ENCODE results near the gene MYRIP.

The MYRIP gene

GRCh38 chr3:39978308-39978707 lies 168.9 kb downstream of the MYRIP start:
- Histone ChIP-seq H2BK5ac (ENCODE audit: low read length) (no peak overlapping the region), H4K5ac (ENCODE audit: low read length) (no peak overlapping the region), H3K79me2 (ENCODE audit: control insufficient read depth, insufficient read depth, low read length) (no peaks in the 10 kb centered on the region), H3K4me1 (ENCODE audit: control insufficient read depth, low read depth, low read length) (no peaks in the 10 kb centered on the region), H3K36me3 (ENCODE audit: control insufficient read depth, insufficient read depth, low read length) (no peaks in the 10 kb centered on the region), H3K18ac (ENCODE audit: low read length) (no peak overlapping the region), H2AK5ac (ENCODE audit: low read length) (no peak overlapping the region), H3K4ac (ENCODE audit: low read depth, low read length) (no peak overlapping the region), H3K56ac (ENCODE audit: low read length) (no peak overlapping the region), H3K27ac (ENCODE audit: low read depth, low read length) (no peak overlapping the region), H4K8ac (ENCODE audit: low read depth, low read length) (no peak overlapping the region), H2BK120ac (ENCODE audit: low read depth, low read length) (no peak overlapping the region), H3K4me3 (ENCODE audit: low read length) (no peak overlapping the region), H2BK15ac (replicated peaks; ENCODE audit: low read depth) (no peak overlapping the region), H3K23ac (ENCODE audit: low read length) (no peak overlapping the region), H3K27me3 (ENCODE audit: insufficient read depth, low read length, poor library complexity) (no peaks in the 10 kb centered on the region), H3K79me1 (ENCODE audit: low read length) (no peaks in the 10 kb centered on the region), H3K4me2 (ENCODE audit: low read length) (no peak overlapping the region), H3K9ac (ENCODE audit: low read length) (no peak overlapping the region)
- no CpG with 5 or more reads among the region's 3 CpGs for WGBS (ENCODE audit: extremely low coverage, insufficient coverage, low lambda C conversion rate)
- DNase-seq, result no peak

DNA sequence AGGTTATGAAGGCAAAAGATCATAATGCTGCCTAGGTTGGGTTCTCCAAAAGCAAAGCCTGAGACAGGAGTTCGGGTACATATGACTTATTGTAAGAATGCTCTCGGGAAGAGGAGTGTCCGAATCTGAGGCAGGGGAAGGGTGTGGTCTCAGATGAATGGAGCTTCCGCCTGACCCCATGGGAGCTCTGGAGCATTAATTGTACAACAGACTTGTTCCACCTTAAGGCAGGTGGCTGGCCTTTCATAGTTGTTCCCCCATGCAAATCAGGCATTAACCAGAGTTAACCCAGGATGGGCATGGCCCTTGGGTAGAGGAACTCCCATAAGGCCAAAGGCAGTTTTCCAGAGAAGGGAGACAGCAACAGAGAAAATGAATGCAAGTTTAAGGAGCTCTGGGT lies 170.6 kb downstream of the MYRIP start:
- Histone ChIP-seq H3K4me3 (ENCODE audit: low read length) (no peak overlapping the region), H3K9ac (ENCODE audit: low read length) (no peak overlapping the region), H3K56ac (ENCODE audit: low read length) (no peak overlapping the region), H3K4me1 (ENCODE audit: control insufficient read depth, low read depth, low read length) (no peaks in the 10 kb centered on the region), H3K4ac (ENCODE audit: low read depth, low read length) (no peak overlapping the region), H3K23ac (ENCODE audit: low read length) (no peak overlapping the region), H2BK5ac (ENCODE audit: low read length) (no peak overlapping the region), H3K18ac (ENCODE audit: low read length) (no peak overlapping the region), H4K8ac (ENCODE audit: low read depth, low read length) (no peak overlapping the region), H3K79me1 (ENCODE audit: low read length) (no peaks in the 10 kb centered on the region), H3K79me2 (ENCODE audit: control insufficient read depth, insufficient read depth, low read length) (no peaks in the 10 kb centered on the region), H3K27me3 (ENCODE audit: insufficient read depth, low read length, poor library complexity) (no peaks in the 10 kb centered on the region), H3K36me3 (ENCODE audit: control insufficient read depth, insufficient read depth, low read length) (no peaks in the 10 kb centered on the region), H2BK120ac (ENCODE audit: low read depth, low read length) (no peak overlapping the region), H3K4me2 (ENCODE audit: low read length) (no peak overlapping the region), H2BK15ac (replicated peaks; ENCODE audit: low read depth) (no peak overlapping the region), H4K5ac (ENCODE audit: low read length) (no peak overlapping the region), H3K27ac (ENCODE audit: low read depth, low read length) (no peak overlapping the region), H2AK5ac (ENCODE audit: low read length) (no peak overlapping the region)
- no CpG with 5 or more reads among the region's 4 CpGs for WGBS (ENCODE audit: extremely low coverage, insufficient coverage, low lambda C conversion rate)
- no peak for DNase-seq

DNA sequence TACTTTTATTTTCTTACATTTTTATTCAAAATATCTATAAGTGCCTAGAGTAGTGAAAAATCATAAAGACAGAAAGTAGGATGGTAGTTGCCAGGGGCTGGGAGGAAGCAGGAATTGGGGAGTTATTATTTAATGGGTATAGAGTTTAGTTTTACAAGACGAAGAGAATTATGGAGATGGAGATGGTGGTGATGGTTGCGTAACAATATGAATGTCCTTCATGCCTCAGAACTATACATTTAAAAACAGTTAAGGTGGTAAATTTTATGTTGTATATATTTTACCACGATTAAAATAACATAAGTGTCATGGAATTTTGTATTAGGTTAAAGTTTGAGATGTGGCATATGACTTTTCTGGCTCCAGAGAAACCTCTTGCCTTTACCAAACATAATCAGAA lies 171.4 kb downstream of the MYRIP start:
- no peak for DNase-seq
- H3K4ac ChIP-seq (ENCODE audit: low read depth, low read length), result no peak overlapping the region
- 100% methylated on average over 2 of the region's 3 CpGs for WGBS (ENCODE audit: extremely low coverage, insufficient coverage, low lambda C conversion rate)

DNA sequence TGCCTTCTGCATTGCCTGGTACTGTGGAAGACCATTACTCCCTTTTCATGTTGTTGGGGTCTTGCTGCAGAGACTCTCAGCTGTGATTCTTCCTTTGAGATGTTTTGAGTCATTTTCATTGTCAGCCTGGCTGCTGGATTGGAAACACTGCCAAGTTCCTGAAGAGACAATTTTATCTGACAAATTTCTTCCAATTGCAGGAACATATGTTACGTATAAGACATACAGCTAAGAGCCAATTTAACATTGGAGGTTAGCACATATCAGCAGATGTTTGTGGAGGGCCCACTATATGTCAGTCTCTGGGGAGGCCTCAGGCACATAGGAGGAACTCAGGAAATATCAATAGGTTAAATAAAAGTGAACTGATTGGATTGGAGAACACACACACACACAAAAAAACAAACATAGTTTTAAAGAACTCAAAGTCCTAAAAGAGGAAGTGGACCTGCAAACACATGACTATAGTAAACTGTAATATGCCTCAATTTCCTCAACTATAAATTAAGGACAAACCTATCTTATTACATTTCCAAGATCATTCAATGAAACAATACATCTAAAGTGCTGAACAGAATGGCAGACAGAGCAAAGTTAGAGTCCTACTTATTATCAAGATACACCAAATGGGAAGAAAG lies 172.3 kb downstream of the MYRIP start:
- H3K9ac ChIP-seq (ENCODE audit: low read length), result no peak overlapping the region
- H3K23ac ChIP-seq (ENCODE audit: low read length), result no peak overlapping the region
- no peak overlapping the region for H3K4me2 ChIP-seq (ENCODE audit: low read length)
- no peak overlapping the region for H4K8ac ChIP-seq (ENCODE audit: low read depth, low read length)
- H3K79me1 ChIP-seq (ENCODE audit: low read length), result no peaks in the 10 kb centered on the region
- no peak overlapping the region for H2AK5ac ChIP-seq (ENCODE audit: low read length)
- H3K27me3 ChIP-seq (ENCODE audit: insufficient read depth, low read length, poor library complexity), result no peaks in the 10 kb centered on the region
- H3K79me2 ChIP-seq (ENCODE audit: control insufficient read depth, insufficient read depth, low read length), result no peaks in the 10 kb centered on the region
- no peak overlapping the region for H3K18ac ChIP-seq (ENCODE audit: low read length)
- H3K36me3 ChIP-seq (ENCODE audit: control insufficient read depth, insufficient read depth, low read length), result no peaks in the 10 kb centered on the region
- H3K56ac ChIP-seq (ENCODE audit: low read length), result no peak overlapping the region
- no CpG with 5 or more reads among the region's 1 CpG for WGBS (ENCODE audit: extremely low coverage, insufficient coverage, low lambda C conversion rate)
- H3K4me1 ChIP-seq (ENCODE audit: control insufficient read depth, low read depth, low read length), result no peaks in the 10 kb centered on the region
- no peak overlapping the region for H3K4me3 ChIP-seq (ENCODE audit: low read length)
- H2BK15ac ChIP-seq (replicated peaks; ENCODE audit: low read depth), result no peak overlapping the region
- no peak overlapping the region for H3K27ac ChIP-seq (ENCODE audit: low read depth, low read length)
- H2BK120ac ChIP-seq (ENCODE audit: low read depth, low read length), result no peak overlapping the region
- no peak for DNase-seq
- no peak overlapping the region for H3K4ac ChIP-seq (ENCODE audit: low read depth, low read length)
- H2BK5ac ChIP-seq (ENCODE audit: low read length), result no peak overlapping the region
- H4K5ac ChIP-seq (ENCODE audit: low read length), result no peak overlapping the region

More for the DNA sequence above, 171.4 kb downstream of the MYRIP start:
- no peak overlapping the region for H2BK5ac ChIP-seq (ENCODE audit: low read length)
- H4K5ac ChIP-seq (ENCODE audit: low read length), result no peak overlapping the region
- no peaks in the 10 kb centered on the region for H3K27me3 ChIP-seq (ENCODE audit: insufficient read depth, low read length, poor library complexity)
- H3K79me2 ChIP-seq (ENCODE audit: control insufficient read depth, insufficient read depth, low read length), result no peaks in the 10 kb centered on the region
- no peak overlapping the region for H3K4me3 ChIP-seq (ENCODE audit: low read length)
- H2BK120ac ChIP-seq (ENCODE audit: low read depth, low read length), result no peak overlapping the region
- no peaks in the 10 kb centered on the region for H3K79me1 ChIP-seq (ENCODE audit: low read length)
- H3K27ac ChIP-seq (ENCODE audit: low read depth, low read length), result no peak overlapping the region
- H3K56ac ChIP-seq (ENCODE audit: low read length), result no peak overlapping the region
- no peak overlapping the region for H2BK15ac ChIP-seq (replicated peaks; ENCODE audit: low read depth)
- no peak overlapping the region for H3K4me2 ChIP-seq (ENCODE audit: low read length)
- H3K4me1 ChIP-seq (ENCODE audit: control insufficient read depth, low read depth, low read length), result no peaks in the 10 kb centered on the region
- H3K9ac ChIP-seq (ENCODE audit: low read length), result no peak overlapping the region
- no peak overlapping the region for H3K23ac ChIP-seq (ENCODE audit: low read length)
- H4K8ac ChIP-seq (ENCODE audit: low read depth, low read length), result no peak overlapping the region
- no peak overlapping the region for H3K18ac ChIP-seq (ENCODE audit: low read length)
- H3K36me3 ChIP-seq (ENCODE audit: control insufficient read depth, insufficient read depth, low read length), result no peaks in the 10 kb centered on the region
- H2AK5ac ChIP-seq (ENCODE audit: low read length), result no peak overlapping the region

DNA sequence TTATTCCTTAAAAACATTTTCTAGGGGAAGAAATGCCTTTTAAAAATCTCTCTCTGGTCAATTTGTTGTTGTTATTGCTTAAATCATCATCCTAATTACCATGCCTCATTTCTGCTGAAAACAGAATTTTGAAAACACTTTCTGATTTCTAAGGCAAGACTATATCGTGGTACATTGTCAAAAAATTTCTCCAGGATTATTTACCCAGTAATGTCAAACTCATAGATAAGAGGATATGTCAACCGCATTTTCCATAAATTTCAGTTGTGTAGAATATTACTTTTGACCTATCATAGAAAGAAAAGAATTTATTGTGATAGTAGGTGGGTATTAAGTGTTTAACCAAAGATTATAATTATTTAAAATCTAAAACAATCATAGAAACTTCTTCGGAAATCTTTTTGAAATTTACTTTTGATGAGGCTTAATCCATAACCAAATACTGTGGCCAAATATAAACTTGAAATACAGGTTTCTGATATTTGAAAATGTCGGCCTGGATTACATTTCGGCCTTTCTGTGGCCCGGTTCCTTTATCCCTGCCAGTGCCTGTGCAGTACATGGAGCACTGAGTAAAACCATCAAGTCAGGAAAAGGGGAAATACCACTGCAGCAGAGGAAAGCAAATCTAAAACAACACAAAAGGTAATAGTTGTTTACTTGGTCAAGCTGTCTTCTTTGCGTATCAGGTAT lies 173.4 kb downstream of the MYRIP start:
- no peak overlapping the region for H4K5ac ChIP-seq (ENCODE audit: low read length)
- H3K4me3 ChIP-seq (ENCODE audit: low read length), result no peak overlapping the region
- no peak overlapping the region for H3K18ac ChIP-seq (ENCODE audit: low read length)
- no peak overlapping the region for H3K23ac ChIP-seq (ENCODE audit: low read length)
- no peak overlapping the region for H2BK15ac ChIP-seq (replicated peaks; ENCODE audit: low read depth)
- H3K9ac ChIP-seq (ENCODE audit: low read length), result no peak overlapping the region
- no peak for DNase-seq
- H3K79me1 ChIP-seq (ENCODE audit: low read length), result no peaks in the 10 kb centered on the region
- H3K4me2 ChIP-seq (ENCODE audit: low read length), result no peak overlapping the region
- no peak overlapping the region for H4K8ac ChIP-seq (ENCODE audit: low read depth, low read length)
- WGBS (ENCODE audit: extremely low coverage, insufficient coverage, low lambda C conversion rate), result no CpG with 5 or more reads among the region's 7 CpGs
- H3K4ac ChIP-seq (ENCODE audit: low read depth, low read length), result no peak overlapping the region
- H3K27ac ChIP-seq (ENCODE audit: low read depth, low read length), result no peak overlapping the region
- H3K36me3 ChIP-seq (ENCODE audit: control insufficient read depth, insufficient read depth, low read length), result no peaks in the 10 kb centered on the region
- H3K79me2 ChIP-seq (ENCODE audit: control insufficient read depth, insufficient read depth, low read length), result no peaks in the 10 kb centered on the region
- no peak overlapping the region for H2BK5ac ChIP-seq (ENCODE audit: low read length)
- H2AK5ac ChIP-seq (ENCODE audit: low read length), result no peak overlapping the region
- H2BK120ac ChIP-seq (ENCODE audit: low read depth, low read length), result no peak overlapping the region
- H3K56ac ChIP-seq (ENCODE audit: low read length), result no peak overlapping the region
- H3K27me3 ChIP-seq (ENCODE audit: insufficient read depth, low read length, poor library complexity), result no peaks in the 10 kb centered on the region
- no peaks in the 10 kb centered on the region for H3K4me1 ChIP-seq (ENCODE audit: control insufficient read depth, low read depth, low read length)

DNA sequence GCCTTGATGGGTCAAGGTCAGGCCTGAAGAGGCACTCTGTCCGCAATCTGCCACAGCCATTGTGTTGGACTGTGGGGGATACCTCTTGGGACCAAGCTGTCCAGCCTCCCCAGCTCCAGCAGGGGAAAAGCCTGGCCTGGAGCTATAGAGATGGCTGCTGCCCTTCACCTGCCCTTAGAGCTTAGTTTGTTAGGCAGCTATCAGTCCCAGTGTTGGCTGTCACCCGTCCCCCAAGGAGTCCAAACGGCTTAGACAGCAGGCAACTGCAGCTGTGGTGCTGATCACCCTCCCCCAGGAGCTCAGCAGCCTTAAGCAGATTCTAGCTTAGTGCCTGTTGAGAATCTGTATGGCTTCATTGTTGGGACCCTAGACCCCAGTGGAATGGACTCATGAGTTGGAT lies 180.3 kb downstream of the MYRIP start:
- no peak overlapping the region for H2AK5ac ChIP-seq (ENCODE audit: low read length)
- H2BK120ac ChIP-seq (ENCODE audit: low read depth, low read length), result no peak overlapping the region
- H3K9ac ChIP-seq (ENCODE audit: low read length), result no peak overlapping the region
- no peak overlapping the region for H3K4me2 ChIP-seq (ENCODE audit: low read length)
- H4K5ac ChIP-seq (ENCODE audit: low read length), result no peak overlapping the region
- no peak overlapping the region for H3K56ac ChIP-seq (ENCODE audit: low read length)
- no peak overlapping the region for H3K4ac ChIP-seq (ENCODE audit: low read depth, low read length)
- H4K8ac ChIP-seq (ENCODE audit: low read depth, low read length), result no peak overlapping the region
- no peak overlapping the region for H3K18ac ChIP-seq (ENCODE audit: low read length)
- no peaks in the 10 kb centered on the region for H3K4me1 ChIP-seq (ENCODE audit: control insufficient read depth, low read depth, low read length)
- H3K27ac ChIP-seq (ENCODE audit: low read depth, low read length), result no peak overlapping the region
- no peak overlapping the region for H3K4me3 ChIP-seq (ENCODE audit: low read length)
- H2BK5ac ChIP-seq (ENCODE audit: low read length), result no peak overlapping the region
- H3K79me1 ChIP-seq (ENCODE audit: low read length), result no peaks in the 10 kb centered on the region
- WGBS (ENCODE audit: extremely low coverage, insufficient coverage, low lambda C conversion rate), result no CpG with 5 or more reads among the region's 3 CpGs
- no peak overlapping the region for H3K23ac ChIP-seq (ENCODE audit: low read length)
- no peaks in the 10 kb centered on the region for H3K36me3 ChIP-seq (ENCODE audit: control insufficient read depth, insufficient read depth, low read length)
- no peak for DNase-seq
- H3K79me2 ChIP-seq (ENCODE audit: control insufficient read depth, insufficient read depth, low read length), result no peaks in the 10 kb centered on the region
- H2BK15ac ChIP-seq (replicated peaks; ENCODE audit: low read depth), result no peak overlapping the region
- H3K27me3 ChIP-seq (ENCODE audit: insufficient read depth, low read length, poor library complexity), result no peaks in the 10 kb centered on the region
